OCI-LY3 (cell line): ENCODE data around the gene RAD51B.

Experiments
- H2AFZ ChIP-seq: fragments of 200-600, 300-600 bp; shearing (Covaris generic); 2 replicates; pipeline ENCODE4 v1.6.0; 2014; ENCODE audit warnings: antibody characterized with exemption, low read depth, low read length
- H3K27ac ChIP-seq: fragments of 200-600, 300-600 bp; sonication (generic); 2 replicates; pipeline ENCODE4 v1.5.1; 2014; ENCODE audit warnings: mild to moderate bottlenecking, low read length, moderate library complexity, mixed read lengths
- H3K27me3 ChIP-seq: fragments of 200-600, 300-600 bp; sonication (generic); 2 replicates; pipeline ENCODE4 v1.6.1; 2014; ENCODE audit warnings: low read depth, low read length, mixed read lengths
- H3K36me3 ChIP-seq: fragments of 200-600, 300-600 bp; sonication (generic); replicated peaks from 2 replicates; pipeline ENCODE3; 2014; ENCODE audit warnings: low read depth, low read length, mixed read lengths
- H3K4me1 ChIP-seq: fragments of 300-600, 200-600 bp; sonication (generic); 2 replicates; pipeline ENCODE4 v1.6.1; 2014; ENCODE audit warnings: low read length, mixed read lengths
- H3K4me2 ChIP-seq: fragments of 200-600, 300-600 bp; sonication (generic); 2 replicates; pipeline ENCODE4 v1.6.1; 2014; ENCODE audit warnings: low read length, mixed read lengths
- H3K4me3 ChIP-seq: fragments of 300-600, 200-600 bp; sonication (generic); 2 replicates; pipeline ENCODE4 v1.5.1; 2014; ENCODE audit warnings: antibody characterized with exemption, mild to moderate bottlenecking, low read length, moderate library complexity
- H3K79me2 ChIP-seq: fragments of 300-600, 200-600 bp; shearing (Covaris generic); 2 replicates; pipeline ENCODE4 v1.6.1; 2014; ENCODE audit warnings: mild to moderate bottlenecking, low read length, mixed read lengths
- H3K9ac ChIP-seq: fragments of 300-600, 200-600 bp; shearing (Covaris generic); 2 replicates; pipeline ENCODE4 v1.6.0; 2014; ENCODE audit warnings: mild to moderate bottlenecking, low read length, moderate library complexity
- H3K9me3 ChIP-seq: fragments of 200-600, 300-600 bp; shearing (Covaris generic); 2 replicates; pipeline ENCODE4 v1.6.1; 2014; ENCODE audit warnings: low read length, mixed read lengths; ENCODE audit not compliant: insufficient read depth
- H4K20me1 ChIP-seq: fragments of 200-600, 300-600 bp; sonication (generic); 2 replicates; pipeline ENCODE4 v1.6.1; 2016; ENCODE audit warnings: low read length, mixed read lengths; ENCODE audit not compliant: insufficient read depth
- EZH2phosphoT487 ChIP-seq: fragments of 200-600 bp; shearing (Covaris generic); IDR thresholded peaks from 2 replicates; pipeline ENCODE4 v1.6.1; 2018; ENCODE audit warnings: antibody characterized with exemption, mixed run types, low read depth
- TF ChIP-seq, protein P1 (sequence below): fragments of 200-600, 300-600 bp; sonication (generic); IDR thresholded peaks from 2 replicates; pipeline ENCODE4 v1.5.1; 2014; ENCODE audit warnings: antibody characterized with exemption, low read length, low read depth

RAD51B gene

GRCh38 chr14:68632054-68632895 is 812.7 kb downstream of the RAD51B start:
- Histone ChIP-seq H3K27me3 (no peaks in the 10 kb centered on the region; the same call in 1 of the 2 replicates), H3K9me3 (no peaks in the 10 kb centered on the region), H2AFZ (no peak overlapping the region), H3K27ac (no peak overlapping the region), H3K9ac (no peak overlapping the region), H3K79me2 (no peaks in the 10 kb centered on the region), H4K20me1 (no peaks in the 10 kb centered on the region), H3K4me1 (no peaks in the 10 kb centered on the region), H3K4me3 (no peak overlapping the region), H3K36me3 (no peaks in the 10 kb centered on the region), H3K4me2 (no peak overlapping the region)
- TF ChIP-seq, protein P1, sequence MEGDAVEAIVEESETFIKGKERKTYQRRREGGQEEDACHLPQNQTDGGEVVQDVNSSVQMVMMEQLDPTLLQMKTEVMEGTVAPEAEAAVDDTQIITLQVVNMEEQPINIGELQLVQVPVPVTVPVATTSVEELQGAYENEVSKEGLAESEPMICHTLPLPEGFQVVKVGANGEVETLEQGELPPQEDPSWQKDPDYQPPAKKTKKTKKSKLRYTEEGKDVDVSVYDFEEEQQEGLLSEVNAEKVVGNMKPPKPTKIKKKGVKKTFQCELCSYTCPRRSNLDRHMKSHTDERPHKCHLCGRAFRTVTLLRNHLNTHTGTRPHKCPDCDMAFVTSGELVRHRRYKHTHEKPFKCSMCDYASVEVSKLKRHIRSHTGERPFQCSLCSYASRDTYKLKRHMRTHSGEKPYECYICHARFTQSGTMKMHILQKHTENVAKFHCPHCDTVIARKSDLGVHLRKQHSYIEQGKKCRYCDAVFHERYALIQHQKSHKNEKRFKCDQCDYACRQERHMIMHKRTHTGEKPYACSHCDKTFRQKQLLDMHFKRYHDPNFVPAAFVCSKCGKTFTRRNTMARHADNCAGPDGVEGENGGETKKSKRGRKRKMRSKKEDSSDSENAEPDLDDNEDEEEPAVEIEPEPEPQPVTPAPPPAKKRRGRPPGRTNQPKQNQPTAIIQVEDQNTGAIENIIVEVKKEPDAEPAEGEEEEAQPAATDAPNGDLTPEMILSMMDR: no peak
- TF ChIP-seq EZH2phosphoT487: no peak

DNA sequence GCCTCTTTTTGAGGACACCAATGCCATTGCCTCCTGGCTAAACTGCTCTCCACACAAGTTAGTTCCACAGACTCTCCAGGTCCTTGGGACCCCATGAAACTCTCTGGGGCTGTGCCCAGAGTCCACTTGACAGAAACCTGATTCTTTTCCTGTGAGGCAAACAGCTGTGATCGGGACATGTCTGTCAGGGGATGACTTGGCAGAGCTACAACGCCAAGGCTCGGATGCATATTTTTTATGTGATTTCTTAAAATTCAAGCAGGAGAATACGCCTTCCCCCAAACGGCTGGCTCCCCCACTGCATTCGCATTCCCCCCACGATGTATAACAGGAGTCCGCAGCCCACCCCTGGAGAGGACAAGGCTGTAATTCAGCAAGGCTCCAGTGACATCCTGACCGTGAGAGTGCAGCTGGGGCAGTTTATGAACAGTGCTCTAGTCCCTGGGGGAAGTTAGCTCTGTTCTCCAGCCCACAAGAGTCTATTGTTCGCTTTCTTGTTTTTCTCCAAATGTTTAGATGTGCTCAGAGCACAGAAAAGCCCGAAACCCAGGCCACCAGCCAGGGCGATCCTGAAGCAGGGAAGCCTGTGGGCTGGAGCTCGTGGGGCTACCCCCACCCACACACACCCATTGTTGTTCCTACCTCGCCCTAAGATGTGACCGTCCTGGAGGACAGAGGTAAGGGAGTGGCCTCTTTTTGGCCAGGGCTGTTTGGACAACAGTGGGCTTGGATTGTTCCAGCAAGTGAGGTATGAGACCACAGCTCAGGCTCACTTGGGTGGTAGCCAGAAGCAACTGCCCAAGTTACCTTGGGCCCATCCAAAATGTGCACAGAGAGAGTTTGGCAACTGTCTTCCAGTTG is 813.8 kb downstream of the RAD51B start:
- H4K20me1 ChIP-seq: no peaks in the 10 kb centered on the region
- H3K9me3 ChIP-seq: no peaks in the 10 kb centered on the region
- no peak overlapping the region for H3K9ac ChIP-seq
- no peaks in the 10 kb centered on the region for H3K4me1 ChIP-seq
- no peak overlapping the region for H2AFZ ChIP-seq
- no peak for TF ChIP-seq EZH2phosphoT487
- TF ChIP-seq, protein P1: no peak
- H3K27ac ChIP-seq: no peak overlapping the region
- H3K27me3 ChIP-seq: no peaks in the 10 kb centered on the region; the same call in 1 of the 2 replicates
- no peaks in the 10 kb centered on the region for H3K79me2 ChIP-seq
- H3K36me3 ChIP-seq: no peaks in the 10 kb centered on the region
- H3K4me2 ChIP-seq: no peak overlapping the region
- no peak overlapping the region for H3K4me3 ChIP-seq

DNA sequence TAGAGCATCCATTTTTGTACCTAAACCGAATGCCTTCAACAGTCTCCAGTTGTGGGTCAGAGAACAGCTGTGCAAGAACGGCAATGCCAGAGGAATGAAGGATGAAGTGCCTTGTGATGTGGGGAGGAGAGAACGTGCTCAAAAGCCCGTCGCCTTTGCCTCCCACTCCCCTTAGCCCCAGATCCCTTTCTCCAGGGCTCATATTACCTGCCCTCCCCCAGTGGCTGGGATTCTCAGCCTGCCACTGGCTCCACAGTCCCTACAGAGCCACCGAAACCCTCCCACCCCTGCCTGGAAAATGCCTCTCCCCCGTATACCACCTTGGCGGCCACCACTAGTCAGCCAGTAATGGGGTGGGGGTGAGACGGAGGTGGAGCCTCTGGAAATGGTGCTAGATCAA is 814.8 kb downstream of the RAD51B start:
- Histone ChIP-seq H3K4me1 (no peaks in the 10 kb centered on the region), H4K20me1 (no peaks in the 10 kb centered on the region), H3K27ac (no peak overlapping the region), H3K4me2 (no peak overlapping the region), H3K9ac (no peak overlapping the region), H3K36me3 (no peaks in the 10 kb centered on the region), H2AFZ (no peak overlapping the region), H3K27me3 (no peaks in the 10 kb centered on the region; the same call in 1 of the 2 replicates), H3K4me3 (no peak overlapping the region), H3K79me2 (no peaks in the 10 kb centered on the region), H3K9me3 (no peaks in the 10 kb centered on the region)
- TF ChIP-seq EZH2phosphoT487: no peak

- Histone ChIP-seq H3K4me1 (no peaks in the 10 kb centered on the region), H3K4me3 (no peak overlapping the region), H3K9ac (no peak overlapping the region), H3K9me3 (no peaks in the 10 kb centered on the region), H3K27me3 (no peaks in the 10 kb centered on the region; the same call in 1 of the 2 replicates), H3K4me2 (no peak overlapping the region), H3K27ac (no peak overlapping the region), H2AFZ (no peak overlapping the region), H4K20me1 (no peaks in the 10 kb centered on the region), H3K36me3 (no peaks in the 10 kb centered on the region), H3K79me2 (no peaks in the 10 kb centered on the region)
- no peak for TF ChIP-seq EZH2phosphoT487
- TF ChIP-seq, protein P1: no peak
These were observed 815.5 kb downstream of the RAD51B start for GRCh38 chr14:68634874-68635595.
